Neuronal stem cell (in vitro differentiated cells): ENCODE data around the gene GRAMD4.

ENCODE experiments used
- DNase-seq: peaks from one replicate; pipeline ENCODE4 v3.0.0-alpha.2; 2013; ENCODE audit warnings: low spot score
- H2AFZ ChIP-seq: one replicate; pipeline ENCODE4 v1.6.1; 2013; ENCODE audit warnings: mild to moderate bottlenecking, low read length, inconsistent platforms
- H2AK5ac ChIP-seq: 2 replicates; pipeline ENCODE4 v1.6.1; 2013; ENCODE audit warnings: low read depth, mild to moderate bottlenecking, inconsistent platforms, low read length, moderate library complexity, mixed read lengths
- H2BK120ac ChIP-seq: 2 replicates; pipeline ENCODE4 v1.6.1; 2013; ENCODE audit warnings: low read depth, mild to moderate bottlenecking, inconsistent platforms, low read length, moderate library complexity, mixed read lengths
- H2BK12ac ChIP-seq: one replicate; pipeline ENCODE4 v1.6.1; 2013; ENCODE audit warnings: low read length, inconsistent platforms
- H2BK15ac ChIP-seq: 2 replicates; pipeline ENCODE4 v1.6.1; 2013; ENCODE audit warnings: mild to moderate bottlenecking, low read length, inconsistent platforms, mixed read lengths
- H2BK5ac ChIP-seq: one replicate; pipeline ENCODE4 v1.6.1; 2013; ENCODE audit warnings: inconsistent platforms, mild to moderate bottlenecking, low read length, moderate library complexity
- H3K14ac ChIP-seq: one replicate; pipeline ENCODE4 v1.6.1; 2013; ENCODE audit warnings: low read length, inconsistent platforms
- H3K18ac ChIP-seq: 2 replicates; pipeline ENCODE4 v1.6.1; 2013; ENCODE audit warnings: low read length, inconsistent platforms
- H3K23ac ChIP-seq: 2 replicates; pipeline ENCODE4 v1.6.1; 2013; ENCODE audit warnings: low read depth, mild to moderate bottlenecking, mixed read lengths, low read length, inconsistent platforms; ENCODE audit not compliant: poor library complexity
- H3K27ac ChIP-seq: replicated peaks from 3 replicates; pipeline ENCODE4 v1.5.1; 2013; ENCODE audit warnings: low read length, inconsistent platforms
- H3K27me3 ChIP-seq, 3 experiments: 2 replicates each; pipeline ENCODE4 v1.6.1; 2013; ENCODE audit warnings: low read length in 3 of 3, mild to moderate bottlenecking in 2 of 3, inconsistent platforms in 1 of 3, low read depth in 1 of 3, mixed read lengths in 1 of 3, moderate library complexity in 1 of 3; ENCODE audit not compliant: control insufficient read depth in 3 of 3, insufficient read depth in 3 of 3
- H3K36me3 ChIP-seq, 2 donors: replicated peaks in 1 of 2; 2 replicates each; pipeline ENCODE4 v1.6.1; 2013; ENCODE audit warnings: low read length in 2 of 2; ENCODE audit not compliant: control insufficient read depth in 2 of 2, insufficient read depth in 2 of 2
- H3K4ac ChIP-seq: 2 replicates; pipeline ENCODE4 v1.6.1; 2013; ENCODE audit warnings: inconsistent platforms, mild to moderate bottlenecking, low read length, moderate library complexity
- H3K4me1 ChIP-seq, 2 donors: 1 replicate in 1 of 2; 2 replicates in 1 of 2; pipeline ENCODE4 v1.6.1; 2013; ENCODE audit warnings: low read length in 2 of 2, low read depth in 1 of 2; ENCODE audit not compliant: control insufficient read depth in 2 of 2, insufficient read depth in 1 of 2
- H3K4me2 ChIP-seq: one replicate; pipeline ENCODE4 v1.6.1; 2013; ENCODE audit warnings: mild to moderate bottlenecking, low read length, inconsistent platforms; ENCODE audit not compliant: insufficient read depth, poor library complexity, severe bottlenecking
- H3K4me3 ChIP-seq, 2 donors: 2 replicates each; pipeline ENCODE4 v1.5.1; 2013; ENCODE audit warnings: low read length in 2 of 2, mild to moderate bottlenecking in 2 of 2, inconsistent platforms in 1 of 2, moderate library complexity in 1 of 2
- H3K79me1 ChIP-seq: one replicate; pipeline ENCODE4 v1.6.1; 2013; ENCODE audit warnings: low read depth, mild to moderate bottlenecking, inconsistent platforms, low read length, moderate library complexity
- H3K9ac ChIP-seq: one replicate; pipeline ENCODE4 v1.6.1; 2013; ENCODE audit warnings: mild to moderate bottlenecking, low read depth, low read length, inconsistent platforms; ENCODE audit not compliant: poor library complexity
- H3K9me3 ChIP-seq, 2 donors: replicated peaks in 1 of 2; 2 replicates each; pipeline versions ENCODE3 to v1.6.1; 2013; ENCODE audit warnings: low read length in 2 of 2, mild to moderate bottlenecking in 2 of 2, inconsistent platforms in 1 of 2, low read depth in 1 of 2, mixed read lengths in 1 of 2, moderate library complexity in 1 of 2; ENCODE audit not compliant: control insufficient read depth in 2 of 2, insufficient read depth in 1 of 2
- H4K8ac ChIP-seq: one replicate; pipeline ENCODE4 v1.6.1; 2013; ENCODE audit warnings: low read depth, mild to moderate bottlenecking, inconsistent platforms, low read length, moderate library complexity
- H4K91ac ChIP-seq: one replicate; pipeline ENCODE4 v1.6.1; 2013; ENCODE audit warnings: low read length, low read depth, mild to moderate bottlenecking, inconsistent platforms; ENCODE audit not compliant: poor library complexity
- WGBS, 2 donors: extraction: QIAGEN DNeasy Blood & Tissue Kit; methylation state at CpG; one replicate each; pipeline ENCODE4 v1.1.7; 2013; ENCODE audit warnings: missing lambda C conversion rate in 2 of 2, mixed read lengths in 1 of 2; ENCODE audit not compliant: insufficient read length in 2 of 2, insufficient replicate concordance in 1 of 2; ENCODE audit errors: extremely low coverage in 2 of 2; 5-methylcytosine and 5-hydroxymethylcytosine counted together

Gene GRAMD4

GRCh38 chr22:46675479-46675878, 55.3 kb downstream of the GRAMD4 start:
- H3K4me1 ChIP-seq, result peaks cover 0 to under 1% of the 10 kb centered on the region in 2 donors
- no peak overlapping the region for H4K91ac ChIP-seq
- H3K9ac ChIP-seq, result no peak overlapping the region
- H3K4ac ChIP-seq, result no peak overlapping the region
- H3K9me3 ChIP-seq, result no peaks in the 10 kb centered on the region
- no peak overlapping the region for H3K4me2 ChIP-seq
- H3K4me3 ChIP-seq, result no peak overlapping the region
- H3K14ac ChIP-seq, result no peak overlapping the region
- H3K23ac ChIP-seq, result no peak overlapping the region
- DNase-seq, result no peak
- H3K79me1 ChIP-seq, result peaks cover 3% of the 10 kb centered on the region
- H4K8ac ChIP-seq, result peak overlapping the region; percentile 43
- H2AFZ ChIP-seq, result no peak overlapping the region
- no peak overlapping the region for H2BK120ac ChIP-seq
- no peak overlapping the region for H2AK5ac ChIP-seq
- peak overlapping the region; percentile 48 for H3K18ac ChIP-seq
- H2BK5ac ChIP-seq, result no peak overlapping the region
- no CpG with 5 or more reads among the region's 13 CpGs for WGBS, 2 donors
- H3K27ac ChIP-seq, result no peak overlapping the region
- H3K27me3 ChIP-seq, result no peaks in the 10 kb centered on the region
- peaks cover 2 to 12% of the 10 kb centered on the region in 2 donors for H3K36me3 ChIP-seq
- H2BK12ac ChIP-seq, result no peak overlapping the region
- no peak overlapping the region for H2BK15ac ChIP-seq

GRCh38 chr22:46675938-46676337, 55.8 kb downstream of the GRAMD4 start:
- DNase-seq, result no peak
- no peaks in the 10 kb centered on the region for H3K9me3 ChIP-seq
- no peak overlapping the region for H3K4me3 ChIP-seq
- no peak overlapping the region for H2BK120ac ChIP-seq
- H3K4me2 ChIP-seq, result no peak overlapping the region
- no peak overlapping the region for H2AK5ac ChIP-seq
- H3K79me1 ChIP-seq, result peaks cover 2% of the 10 kb centered on the region
- no peak overlapping the region for H2BK15ac ChIP-seq
- H3K4ac ChIP-seq, result no peak overlapping the region
- H3K14ac ChIP-seq, result peak overlapping the region; percentile 2
- peaks cover under 1 to 12% of the 10 kb centered on the region in 2 donors for H3K36me3 ChIP-seq
- no peak overlapping the region for H3K9ac ChIP-seq
- H3K4me1 ChIP-seq, result no peaks in the 10 kb centered on the region
- H3K18ac ChIP-seq, result peak overlapping the region; percentile 48
- no peak overlapping the region for H2BK12ac ChIP-seq
- H3K27me3 ChIP-seq, result no peaks in the 10 kb centered on the region
- H2AFZ ChIP-seq, result no peak overlapping the region
- H2BK5ac ChIP-seq, result no peak overlapping the region
- no peak overlapping the region for H4K8ac ChIP-seq
- no peak overlapping the region for H3K23ac ChIP-seq
- H3K27ac ChIP-seq, result no peak overlapping the region
- no peak overlapping the region for H4K91ac ChIP-seq
- no CpG with 5 or more reads among the region's 16 CpGs for WGBS, 2 donors

GRCh38 chr22:46676479-46676878, 56.3 kb downstream of the GRAMD4 start:
- Histone ChIP-seq H2BK5ac (no peak overlapping the region), H3K4me1 (no peaks in the 10 kb centered on the region), H2AFZ (no peak overlapping the region), H4K91ac (no peak overlapping the region), H3K9me3 (no peaks in the 10 kb centered on the region), H3K4me2 (no peak overlapping the region), H2AK5ac (no peak overlapping the region), H2BK120ac (no peak overlapping the region), H3K14ac (no peak overlapping the region), H3K4me3 (no peak overlapping the region), H3K18ac (no peak overlapping the region), H2BK12ac (no peak overlapping the region), H3K4ac (no peak overlapping the region), H3K27ac (no peak overlapping the region), H3K79me1 (peaks cover 2% of the 10 kb centered on the region), H4K8ac (peak overlapping the region; percentile 17), H3K9ac (no peak overlapping the region), H2BK15ac (no peak overlapping the region), H3K23ac (peak overlapping the region; percentile 80), H3K27me3 (no peaks in the 10 kb centered on the region), H3K36me3 (peaks cover 0 to 12% of the 10 kb centered on the region in 2 donors)
- DNase-seq, result no peak
- no CpG with 5 or more reads among the region's 15 CpGs for WGBS, 2 donors

- no peak overlapping the region for H2AK5ac ChIP-seq
- H2BK12ac ChIP-seq, result no peak overlapping the region
- H3K4me2 ChIP-seq, result no peak overlapping the region
- H3K9me3 ChIP-seq, result no peaks in the 10 kb centered on the region
- no CpG with 5 or more reads among the region's 14 CpGs for WGBS, 2 donors
- no peak overlapping the region for H3K4ac ChIP-seq
- DNase-seq, result no peak
- H3K4me3 ChIP-seq, result no peak overlapping the region
- peak overlapping the region; percentile 19 for H2BK5ac ChIP-seq
- no peak overlapping the region for H3K9ac ChIP-seq
- H3K79me1 ChIP-seq, result peaks cover 2% of the 10 kb centered on the region
- no peak overlapping the region for H4K8ac ChIP-seq
- no peak overlapping the region for H3K27ac ChIP-seq
- no peak overlapping the region for H2BK15ac ChIP-seq
- no peak overlapping the region for H4K91ac ChIP-seq
- H3K14ac ChIP-seq, result no peak overlapping the region
- H3K4me1 ChIP-seq, result no peaks in the 10 kb centered on the region
- H3K18ac ChIP-seq, result peak overlapping the region; percentile 57
- H3K36me3 ChIP-seq, result peaks cover 0 to 12% of the 10 kb centered on the region in 2 donors
- no peaks in the 10 kb centered on the region for H3K27me3 ChIP-seq
- peak overlapping the region; percentile 80 for H3K23ac ChIP-seq
- H2AFZ ChIP-seq, result no peak overlapping the region
- H2BK120ac ChIP-seq, result no peak overlapping the region
Measured at GRCh38 chr22:46676881-46677280, 56.7 kb downstream of the GRAMD4 start.
